A549 treated with GW870086 at 1 μM for 4 hours (cell line): ENCODE data around the gene AP1M2. TPM values are rescaled to one million over a fixed set of nuclear protein-coding genes. Genes with fewer than 3 reads are reported as not detected.

Experiments
- total RNA-seq: library from RNA; stranded (reverse); fragments of 200-300 nt; extraction: Qiagen RNA extraction; gene quantifications from 5 replicates; pipeline ENCODE4 v1.2.3, GENCODE V29; 2022; ENCODE audit warnings: low read depth

AP1M2 gene
- total RNA-seq = 27.4 to 60.1 TPM (median 42.0 TPM) in 5 replicates

GRCh38 chr19:10587022-10587838, at the start of gene AP1M2:
TSS of gene AP1M2 (minus strand) at chr19:10587312. CDS start at chr19:10587231, 81 bp downstream.

GRCh38 chr19:10625003-10625761, 38.1 kb upstream of the AP1M2 start, which contains the start of gene SLC44A2:
TSS of gene SLC44A2 (plus strand) at chr19:10625553. CDS start at chr19:10625634, 81 bp downstream.

GRCh38 chr19:10568826-10569651, 18.1 kb downstream of the AP1M2 start, which contains the start of gene CDKN2D:
TSS of gene CDKN2D (minus strand) at chr19:10568979. CDS start at chr19:10568653, 326 bp downstream.

GRCh38 chr19:10565567-10566407, 21.3 kb downstream of the AP1M2 start, which contains the start of gene KRI1:
TSS of gene KRI1 (minus strand) at chr19:10566010. CDS start at chr19:10565999, 11 bp downstream.

GRCh38 chr19:10543420-10544241, 43.5 kb downstream of the AP1M2 start, which contains the start of gene ATG4D:
TSS of gene ATG4D (plus strand) at chr19:10543904. CDS start at chr19:10544091, 187 bp downstream.

Other genes starting within 250 kb of the AP1M2 start
- gene ICAM3, start 247.7 kb downstream of the AP1M2 start, total RNA-seq = 6.4 to 10.8 TPM (median 8.0 TPM) in 5 replicates
- 30.3 to 45.0 TPM (median 41.7 TPM) in 5 replicates for gene TYK2, start 206.7 kb downstream of the AP1M2 start, total RNA-seq
- 166 to 192 TPM (median 181 TPM) in 5 replicates for gene CDC37, start 183.8 kb downstream of the AP1M2 start, total RNA-seq
- gene PDE4A, start 166.8 kb downstream of the AP1M2 start, total RNA-seq = 3.7 to 5.1 TPM (median 4.4 TPM) in 5 replicates
- 46.6 to 65.5 TPM (median 53.7 TPM) in 5 replicates for gene KEAP1, start 84.0 kb downstream of the AP1M2 start, total RNA-seq
- 1.2 to 2.2 TPM (median 1.9 TPM) in 5 replicates for gene S1PR5, start 69.9 kb downstream of the AP1M2 start, total RNA-seq
- 17.8 to 22.8 TPM (median 21.7 TPM) in 5 replicates for gene ATG4D, start 43.4 kb downstream of the AP1M2 start, total RNA-seq
- gene KRI1, start 21.3 kb downstream of the AP1M2 start, total RNA-seq = 15.1 to 18.0 TPM (median 15.7 TPM) in 5 replicates
- gene CDKN2D, start 18.3 kb downstream of the AP1M2 start, total RNA-seq = 4.0 to 6.5 TPM (median 6.0 TPM) in 5 replicates
- 6.1 to 9.3 TPM (median 7.4 TPM) in 5 replicates for gene SLC44A2, start 38.2 kb upstream of the AP1M2 start, total RNA-seq
- 140 to 173 TPM (median 160 TPM) in 5 replicates for gene ILF3, start 67.0 kb upstream of the AP1M2 start, total RNA-seq
- 30.1 to 34.3 TPM (median 31.2 TPM) in 5 replicates for gene QTRT1, start 114.1 kb upstream of the AP1M2 start, total RNA-seq
- gene DNM2, start 130.8 kb upstream of the AP1M2 start, total RNA-seq = 48.3 to 58.4 TPM (median 54.1 TPM) in 5 replicates
- 23.4 to 30.0 TPM (median 29.4 TPM) in 5 replicates for gene TMED1, start 248.9 kb upstream of the AP1M2 start, total RNA-seq